Gastroesophageal sphincter (tissue), 4 donors: Measurements from ENCODE around the gene CPNE8. TPM values are rescaled to one million over a fixed set of nuclear protein-coding genes. Genes with fewer than 3 reads are reported as not detected.

ENCODE experiments used
- ATAC-seq: fragments of 150-250 bp; one replicate; pipeline ENCODE4 v1.9.1; 2016; ENCODE audit warnings: mild to moderate bottlenecking, moderate library complexity
- H3K27ac ChIP-seq, 4 donors: fragments of 200-600 bp; sonication (generic) in 3 of 4; 1 replicate in 3 of 4; 2 replicates in 1 of 4; pipeline ENCODE4 v1.5.1; 2016 to 2019
- H3K27me3 ChIP-seq: fragments of 200-600 bp; sonication (generic); one replicate; pipeline ENCODE4 v1.5.1; 2019
- H3K36me3 ChIP-seq, 2 donors: fragments of 200-600 bp; sonication (generic); one replicate each; pipeline ENCODE4 v1.5.1; 2019; ENCODE audit warnings: control low read depth in 1 of 2
- H3K4me1 ChIP-seq, 3 donors: fragments of 200-600 bp; sonication (generic); 1 replicate in 2 of 3; 2 replicates in 1 of 3; pipeline ENCODE4 v1.5.1; 2016 to 2019; ENCODE audit warnings: control low read depth in 2 of 3
- H3K4me3 ChIP-seq, 2 donors: fragments of 200-600 bp; sonication (generic); one replicate each; pipeline ENCODE4 v1.5.1; 2019; ENCODE audit warnings: mild to moderate bottlenecking in 1 of 2, moderate library complexity in 1 of 2
- H3K9me3 ChIP-seq, 3 donors: fragments of 200-600 bp; sonication (generic); one replicate each; pipeline ENCODE4 v1.5.1; 2017 to 2019; ENCODE audit warnings: control low read depth in 2 of 3
- EP300 ChIP-seq: sonication (generic); formaldehyde crosslinking; IDR thresholded peaks from one replicate; pipeline ENCODE4 v1.6.1; 2017; ENCODE audit warnings: antibody characterized with exemption, mild to moderate bottlenecking
- POLR2A ChIP-seq, 2 donors: fragments of 450-650 bp; IDR thresholded peaks; one replicate each; pipeline ENCODE4 v1.6.1; 2017; ENCODE audit warnings: antibody characterized with exemption in 2 of 2, mild to moderate bottlenecking in 2 of 2, moderate library complexity in 1 of 2
- POLR2AphosphoS5 ChIP-seq: sonication (generic); formaldehyde crosslinking; IDR thresholded peaks from one replicate; pipeline ENCODE4 v1.6.1; 2017; ENCODE audit warnings: antibody characterized with exemption
- WGBS, 2 donors: methylation state at CpG; one replicate each; pipeline ENCODE4 v1.1.5; 2018; ENCODE audit warnings: low coverage in 1 of 2; 5-methylcytosine and 5-hydroxymethylcytosine counted together
- total RNA-seq, 4 donors: library from RNA; depleted of rRNA; stranded (reverse); fragments of >200 nt; gene quantifications; one replicate each; pipeline ENCODE4 v1.1.0, GENCODE V29; 2016
- TF ChIP-seq, protein P1 (sequence below), 4 experiments: fragments of 200-600 bp in 2 of 4; fragments of 450-650 bp in 2 of 4; sonication (generic) in 1 of 4; IDR thresholded peaks; one replicate each; pipeline ENCODE4 v1.5.1; 2017 to 2019; ENCODE audit warnings: antibody characterized with exemption in 4 of 4, mild to moderate bottlenecking in 2 of 4, moderate library complexity in 2 of 4

Gene CPNE8
- total RNA-seq, 4 donors from 2014 or later, result 15.5 to 44.2 (median 21.2) TPM

DNA sequence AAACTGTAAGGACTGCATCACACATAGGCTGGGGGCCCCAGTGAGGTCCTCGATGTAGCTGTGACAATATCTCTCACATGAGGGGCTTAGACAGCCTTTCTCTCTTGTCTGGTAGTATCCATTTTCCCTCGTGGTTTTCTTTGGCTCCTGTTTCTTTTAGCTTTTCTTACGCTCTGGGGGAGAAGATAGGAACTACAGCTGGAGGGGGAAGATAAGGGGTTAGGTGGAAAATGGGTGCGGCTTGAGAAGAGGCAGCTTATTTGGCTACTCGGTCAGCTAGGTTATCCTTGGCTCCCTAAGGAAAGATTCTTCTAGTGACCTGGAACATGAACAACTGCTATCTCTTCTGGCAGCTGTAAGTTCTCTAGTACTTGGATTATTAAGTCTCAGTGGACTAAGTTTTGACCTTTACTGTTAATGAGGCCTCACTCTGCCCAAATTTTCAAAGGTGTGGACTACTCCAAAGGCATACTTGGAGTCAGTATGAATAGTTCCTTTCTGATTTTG, 28.7 kb upstream of the CPNE8 start:
- TF ChIP-seq POLR2A (IDR thresholded peaks at IDR 0.05) (no peak), EP300 (no peak), POLR2AphosphoS5 (no peak)
- TF ChIP-seq, protein P1, sequence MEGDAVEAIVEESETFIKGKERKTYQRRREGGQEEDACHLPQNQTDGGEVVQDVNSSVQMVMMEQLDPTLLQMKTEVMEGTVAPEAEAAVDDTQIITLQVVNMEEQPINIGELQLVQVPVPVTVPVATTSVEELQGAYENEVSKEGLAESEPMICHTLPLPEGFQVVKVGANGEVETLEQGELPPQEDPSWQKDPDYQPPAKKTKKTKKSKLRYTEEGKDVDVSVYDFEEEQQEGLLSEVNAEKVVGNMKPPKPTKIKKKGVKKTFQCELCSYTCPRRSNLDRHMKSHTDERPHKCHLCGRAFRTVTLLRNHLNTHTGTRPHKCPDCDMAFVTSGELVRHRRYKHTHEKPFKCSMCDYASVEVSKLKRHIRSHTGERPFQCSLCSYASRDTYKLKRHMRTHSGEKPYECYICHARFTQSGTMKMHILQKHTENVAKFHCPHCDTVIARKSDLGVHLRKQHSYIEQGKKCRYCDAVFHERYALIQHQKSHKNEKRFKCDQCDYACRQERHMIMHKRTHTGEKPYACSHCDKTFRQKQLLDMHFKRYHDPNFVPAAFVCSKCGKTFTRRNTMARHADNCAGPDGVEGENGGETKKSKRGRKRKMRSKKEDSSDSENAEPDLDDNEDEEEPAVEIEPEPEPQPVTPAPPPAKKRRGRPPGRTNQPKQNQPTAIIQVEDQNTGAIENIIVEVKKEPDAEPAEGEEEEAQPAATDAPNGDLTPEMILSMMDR (IDR thresholded peaks at IDR 0.05), result no peak
- no peak for ATAC-seq
- no peaks in the 10 kb centered on the region for H3K9me3 ChIP-seq
- H3K4me1 ChIP-seq, result no peaks in the 10 kb centered on the region
- H3K36me3 ChIP-seq, result no peaks in the 10 kb centered on the region
- H3K27ac ChIP-seq, result no peak overlapping the region
- H3K4me3 ChIP-seq, result no peak overlapping the region
- H3K27me3 ChIP-seq, result no peaks in the 10 kb centered on the region
- 66 to 76% methylated on average over 4 to 5 of the region's 5 CpGs for WGBS, 2 donors

DNA sequence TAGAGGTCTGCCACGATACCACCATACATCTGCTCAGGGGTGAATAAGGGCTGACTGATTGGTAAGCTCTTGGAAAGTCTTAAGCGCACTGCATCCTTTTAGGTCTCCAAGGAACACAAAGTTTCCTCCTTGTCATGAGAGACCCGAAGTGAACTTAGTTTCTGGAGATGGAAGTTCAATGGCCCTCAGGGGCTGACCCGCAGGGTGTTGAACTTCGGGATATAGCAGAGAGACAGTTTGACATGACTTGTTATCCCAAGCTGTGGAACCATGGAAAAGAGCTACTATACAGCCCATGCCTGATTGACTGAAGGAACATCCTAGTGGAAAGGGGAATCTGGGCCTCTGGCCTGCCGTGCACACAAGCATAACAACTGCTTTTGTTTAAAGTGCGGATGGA, 26.9 kb upstream of the CPNE8 start:
- H3K36me3 ChIP-seq, result no peaks in the 10 kb centered on the region
- TF ChIP-seq POLR2AphosphoS5, result no peak
- no peak for TF ChIP-seq EP300
- TF ChIP-seq, protein P1 (IDR thresholded peaks at IDR 0.05), result no peak
- TF ChIP-seq POLR2A (IDR thresholded peaks at IDR 0.05), result no peak

DNA sequence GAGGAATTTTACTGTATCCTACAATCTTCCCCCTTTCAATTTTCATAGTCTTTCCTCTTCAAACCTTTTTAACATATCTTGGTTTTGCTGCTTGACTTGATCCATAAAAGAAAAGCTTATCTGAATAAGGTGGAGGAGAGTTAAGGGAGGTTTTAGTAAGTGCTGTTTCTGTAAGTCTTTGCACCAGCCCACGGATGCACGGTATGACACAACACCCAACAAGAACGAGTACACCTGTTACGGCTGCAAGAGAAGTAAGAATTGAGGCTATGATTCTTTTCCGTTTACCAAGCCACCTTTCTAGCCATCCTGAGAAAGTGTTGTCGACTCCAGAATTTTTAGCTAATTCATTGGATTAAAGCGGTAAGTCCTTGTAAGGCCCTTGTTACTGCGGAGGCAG, 26.1 kb upstream of the CPNE8 start:
- Histone ChIP-seq H3K4me1 (no peaks in the 10 kb centered on the region), H3K9me3 (no peaks in the 10 kb centered on the region), H3K27ac (no peak overlapping the region), H3K4me3 (no peak overlapping the region), H3K27me3 (no peaks in the 10 kb centered on the region), H3K36me3 (no peaks in the 10 kb centered on the region)
- ATAC-seq, result no peak
- TF ChIP-seq, protein P1 (IDR thresholded peaks at IDR 0.05), result no peak
- no peak for TF ChIP-seq EP300
- TF ChIP-seq POLR2AphosphoS5, result no peak
- TF ChIP-seq POLR2A (IDR thresholded peaks at IDR 0.05), result no peak
- WGBS, 2 donors, result 92 to 94% methylated on average over 8 of the region's 8 CpGs

More for the DNA sequence above, 26.9 kb upstream of the CPNE8 start:
- Histone ChIP-seq H3K9me3 (no peaks in the 10 kb centered on the region), H3K4me3 (no peak overlapping the region), H3K27me3 (no peaks in the 10 kb centered on the region), H3K27ac (no peak overlapping the region), H3K4me1 (no peaks in the 10 kb centered on the region)
- ATAC-seq, result no peak
- WGBS, 2 donors, result 83 to 93% methylated on average over 3 of the region's 7 CpGs

DNA sequence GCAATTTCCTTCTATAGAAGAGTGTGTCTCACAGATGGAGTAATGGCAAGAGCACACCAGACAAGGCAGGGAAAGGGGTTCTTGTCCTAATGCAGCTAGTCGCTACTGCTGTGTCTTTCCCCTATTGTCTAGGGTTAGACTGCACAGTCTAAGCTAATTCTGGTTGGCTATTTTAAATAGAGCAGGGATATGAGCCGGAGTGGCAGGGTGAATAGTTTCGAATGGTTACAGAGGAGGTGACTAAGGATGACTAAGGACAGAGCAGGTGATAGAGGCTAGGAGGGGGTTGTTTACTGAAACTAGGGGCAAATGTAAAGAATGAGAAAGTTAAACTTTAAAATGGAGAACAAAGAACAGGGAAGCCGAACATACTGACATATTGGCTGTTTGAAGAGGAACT, 25.6 kb upstream of the CPNE8 start:
- H3K27ac ChIP-seq, result no peak overlapping the region
- H3K9me3 ChIP-seq, result no peaks in the 10 kb centered on the region
- no peak overlapping the region for H3K4me3 ChIP-seq
- WGBS, 2 donors, result 63 to 85% methylated on average over 4 of the region's 4 CpGs
- TF ChIP-seq, protein P1 (IDR thresholded peaks at IDR 0.05), result no peak
- TF ChIP-seq EP300, result no peak
- no peak for TF ChIP-seq POLR2AphosphoS5
- no peak for TF ChIP-seq POLR2A (IDR thresholded peaks at IDR 0.05)
- H3K36me3 ChIP-seq, result no peaks in the 10 kb centered on the region
- ATAC-seq, result no peak
- H3K27me3 ChIP-seq, result no peaks in the 10 kb centered on the region
- no peaks in the 10 kb centered on the region for H3K4me1 ChIP-seq

DNA sequence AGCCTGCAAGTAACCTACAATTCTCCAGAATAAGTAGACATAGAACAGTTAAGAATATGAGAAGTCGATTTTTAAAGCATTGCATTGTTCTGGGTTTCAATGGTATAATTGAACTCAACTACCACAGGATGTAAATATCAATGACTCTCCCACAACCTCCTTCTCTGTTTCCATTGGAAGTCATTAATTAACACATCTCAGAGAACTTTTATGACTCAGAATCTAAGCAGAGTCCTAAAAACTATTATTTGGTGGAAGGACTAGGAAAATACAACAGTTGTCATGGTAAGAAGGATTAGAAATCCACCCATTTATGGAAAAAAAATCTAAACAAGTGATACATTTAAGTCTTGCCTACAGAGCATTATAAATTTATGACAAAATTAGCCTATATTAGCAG, 21.1 kb upstream of the CPNE8 start:
- Histone ChIP-seq H3K9me3 (no peaks in the 10 kb centered on the region), H3K4me3 (no peak overlapping the region), H3K27me3 (no peaks in the 10 kb centered on the region), H3K36me3 (no peaks in the 10 kb centered on the region), H3K27ac (no peak overlapping the region), H3K4me1 (no peaks in the 10 kb centered on the region)
- ATAC-seq, result no peak
- no peak for TF ChIP-seq EP300
- TF ChIP-seq, protein P1 (IDR thresholded peaks at IDR 0.05), result no peak
- WGBS, 2 donors, result 24 to 29% methylated on average over 1 of the region's 1 CpG
